GM19468 (cell line): Measurements from ENCODE around the gene CCHCR1.
"Not testable (repeated sequence)": the region's sequence is repeated elsewhere in the genome, so short reads cannot be mapped to it uniquely, and the experiment has no call there.

Experiments used
- ATAC-seq: cut with Tn5 transposase; IDR thresholded peaks from one replicate; pipeline ENCODE4 v1.9.1; 2021; ENCODE audit warnings: mild to moderate bottlenecking, moderate library complexity, moderate number of reproducible peaks; ENCODE audit not compliant: unreplicated experiment; ENCODE audit errors: extremely low read depth

The CCHCR1 gene

DNA sequence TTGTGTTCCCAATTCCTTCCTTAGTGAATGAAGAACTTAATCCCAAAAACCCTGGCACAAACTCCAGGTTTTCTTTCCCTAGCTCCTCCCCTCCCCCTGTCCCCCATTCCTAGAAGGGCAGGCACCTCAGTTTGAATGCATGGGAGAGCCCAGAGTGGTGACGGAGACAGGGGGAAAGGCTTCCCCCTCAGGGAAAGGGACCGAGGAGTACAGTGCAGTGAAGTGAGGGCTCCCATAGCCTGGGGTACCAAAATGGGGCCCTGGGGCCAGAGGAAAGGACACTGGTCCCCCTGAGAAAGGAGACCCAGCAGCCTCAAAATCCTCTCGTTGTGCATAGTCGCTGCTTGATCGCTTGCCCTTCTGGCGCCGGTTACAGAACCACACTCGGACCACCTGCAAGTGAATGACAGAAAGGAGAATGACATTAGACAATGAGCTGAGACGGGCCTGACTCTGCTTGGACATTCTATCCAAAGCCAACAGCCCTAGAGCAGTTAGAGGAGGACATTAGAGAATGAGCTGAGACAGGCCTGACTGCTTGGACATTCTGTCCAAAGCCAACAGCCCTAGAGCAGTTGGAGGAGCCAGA is 7.0 kb upstream of the CCHCR1 start:
- not testable (repeated sequence) for ATAC-seq

DNA sequence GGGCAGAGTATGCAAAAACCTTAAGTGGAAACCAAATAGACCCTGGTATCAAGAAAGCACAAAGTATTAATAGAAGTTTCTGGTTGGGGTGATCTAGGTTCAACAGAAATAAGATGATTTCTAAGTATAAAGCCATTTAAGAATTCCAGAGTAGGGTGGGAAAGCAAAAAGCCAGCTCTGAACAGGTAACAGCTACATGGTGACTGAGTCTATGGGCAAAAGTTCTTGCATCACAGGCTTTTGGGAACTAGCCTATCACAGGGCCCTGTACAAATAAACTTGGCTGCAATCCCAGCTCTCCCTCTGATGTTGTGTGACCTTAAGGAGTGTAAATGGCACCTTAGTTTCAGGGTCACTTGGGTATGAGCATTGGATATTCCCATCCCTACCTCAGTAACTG is 6.3 kb upstream of the CCHCR1 start:
- no peak for ATAC-seq

DNA sequence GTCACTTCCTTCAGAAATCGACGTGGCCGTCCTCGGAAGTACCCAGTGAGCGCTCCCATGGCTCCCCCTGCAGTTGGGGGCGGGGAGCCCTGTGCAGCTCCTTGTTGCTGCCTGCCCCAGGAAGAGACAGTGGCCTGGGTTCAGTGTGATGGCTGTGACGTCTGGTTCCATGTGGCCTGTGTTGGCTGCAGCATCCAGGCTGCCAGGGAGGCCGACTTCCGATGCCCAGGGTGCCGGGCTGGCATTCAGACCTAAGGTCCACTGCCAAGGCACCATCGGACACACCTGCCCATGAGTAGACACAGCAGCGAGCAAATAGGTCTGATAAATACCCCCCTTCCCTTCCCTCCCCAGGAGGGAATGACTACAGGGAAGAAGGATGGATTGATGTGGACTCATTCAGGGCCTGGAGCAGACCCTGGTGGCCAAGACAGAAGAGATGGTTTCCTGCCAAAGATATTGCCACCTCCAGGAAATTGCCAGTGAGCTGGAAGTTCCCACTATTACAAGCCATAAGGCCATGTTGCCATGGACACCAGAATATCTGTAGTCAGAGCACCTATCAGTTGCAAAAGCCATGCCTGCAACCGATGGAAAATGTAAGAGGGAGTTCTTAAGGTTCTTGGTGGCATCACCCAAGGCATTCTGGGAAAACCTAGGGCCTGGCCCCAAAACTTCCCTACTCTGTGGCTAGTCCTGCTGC is 5.0 kb upstream of the CCHCR1 start:
- no peak for ATAC-seq

DNA sequence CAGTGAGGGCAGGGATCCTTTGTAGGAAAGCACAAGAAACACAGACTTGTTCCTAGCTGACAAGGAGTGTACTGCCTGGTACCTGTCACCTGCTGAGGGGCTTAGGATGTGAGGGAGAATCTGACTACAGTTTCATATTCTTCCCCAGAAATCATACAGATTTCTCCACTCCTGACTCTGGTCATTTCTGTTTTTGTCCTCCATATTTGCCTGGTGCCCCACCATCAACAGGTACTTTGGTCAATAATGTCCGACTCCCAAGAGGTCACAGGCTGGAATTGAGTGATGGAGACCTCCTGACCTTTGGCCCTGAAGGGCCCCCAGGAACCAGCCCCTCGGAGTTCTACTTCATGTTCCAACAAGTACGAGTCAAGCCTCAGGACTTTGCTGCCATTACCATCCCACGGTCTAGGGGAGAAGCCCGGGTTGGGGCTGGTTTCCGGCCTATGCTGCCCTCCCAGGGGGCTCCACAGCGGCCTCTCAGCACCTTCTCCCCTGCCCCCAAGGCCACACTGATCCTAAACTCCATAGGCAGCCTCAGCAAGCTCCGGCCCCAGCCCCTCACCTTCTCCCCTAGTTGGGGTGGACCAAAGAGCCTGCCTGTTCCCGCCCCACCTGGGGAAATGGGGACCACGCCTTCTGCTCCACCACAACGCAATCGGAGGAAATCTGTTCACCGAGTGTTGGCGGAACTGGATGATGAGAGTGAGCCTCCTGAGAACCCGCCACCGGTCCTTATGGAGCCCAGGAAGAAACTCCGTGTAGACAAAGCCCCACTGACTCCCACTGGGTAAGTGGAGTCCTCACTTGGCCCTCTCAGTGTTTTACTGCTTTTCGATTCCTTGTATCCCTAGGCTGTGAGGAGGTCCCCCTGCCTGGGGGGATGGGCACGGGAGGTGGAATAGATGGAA is 3.9 kb upstream of the CCHCR1 start:
- no peak for ATAC-seq

DNA sequence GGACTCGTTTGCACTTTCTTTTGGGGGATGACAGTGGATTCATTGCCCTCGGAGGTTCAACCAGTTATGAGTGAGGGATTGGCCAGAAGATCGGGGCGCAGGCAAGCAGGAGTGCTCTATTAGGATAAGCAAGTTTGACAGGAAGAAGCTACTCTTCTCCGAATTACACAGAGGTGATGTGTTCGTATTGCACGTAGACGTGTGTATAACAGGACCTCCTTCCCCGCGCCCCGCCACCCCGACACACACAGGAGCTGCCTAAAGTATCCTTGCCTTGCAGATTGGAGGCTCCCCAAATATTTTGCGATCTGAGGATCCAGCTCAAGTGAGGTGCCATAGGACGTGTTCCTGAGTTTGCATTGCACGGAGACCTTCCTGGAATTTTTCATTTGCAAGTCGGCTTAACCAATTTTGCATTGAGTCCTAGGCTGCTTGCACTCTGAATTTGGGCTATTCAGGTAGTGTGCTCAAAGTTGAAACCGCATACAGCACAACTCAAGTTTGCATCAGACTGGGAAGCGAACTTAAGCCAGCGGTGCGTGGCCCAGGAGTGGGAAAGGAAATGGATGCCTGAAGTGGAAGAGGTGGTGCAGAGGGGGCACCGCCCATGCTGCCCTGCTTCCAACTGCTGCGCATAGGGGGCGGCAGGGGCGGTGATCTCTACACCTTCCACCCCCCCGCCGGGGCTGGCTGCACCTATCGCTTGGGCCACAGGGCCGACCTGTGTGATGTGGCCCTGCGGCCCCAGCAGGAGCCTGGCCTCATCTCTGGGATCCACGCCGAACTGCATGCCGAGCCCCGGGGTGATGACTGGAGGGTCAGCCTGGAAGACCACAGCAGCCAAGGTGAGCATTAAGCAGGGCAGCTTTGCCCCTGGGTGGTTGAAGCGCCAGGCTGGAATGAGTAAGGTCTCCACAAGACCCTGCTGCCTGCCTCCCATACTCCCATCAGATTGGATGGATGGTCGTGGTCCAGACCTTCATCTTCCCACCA is 1.6 kb upstream of the CCHCR1 start:
- no peak for ATAC-seq

DNA sequence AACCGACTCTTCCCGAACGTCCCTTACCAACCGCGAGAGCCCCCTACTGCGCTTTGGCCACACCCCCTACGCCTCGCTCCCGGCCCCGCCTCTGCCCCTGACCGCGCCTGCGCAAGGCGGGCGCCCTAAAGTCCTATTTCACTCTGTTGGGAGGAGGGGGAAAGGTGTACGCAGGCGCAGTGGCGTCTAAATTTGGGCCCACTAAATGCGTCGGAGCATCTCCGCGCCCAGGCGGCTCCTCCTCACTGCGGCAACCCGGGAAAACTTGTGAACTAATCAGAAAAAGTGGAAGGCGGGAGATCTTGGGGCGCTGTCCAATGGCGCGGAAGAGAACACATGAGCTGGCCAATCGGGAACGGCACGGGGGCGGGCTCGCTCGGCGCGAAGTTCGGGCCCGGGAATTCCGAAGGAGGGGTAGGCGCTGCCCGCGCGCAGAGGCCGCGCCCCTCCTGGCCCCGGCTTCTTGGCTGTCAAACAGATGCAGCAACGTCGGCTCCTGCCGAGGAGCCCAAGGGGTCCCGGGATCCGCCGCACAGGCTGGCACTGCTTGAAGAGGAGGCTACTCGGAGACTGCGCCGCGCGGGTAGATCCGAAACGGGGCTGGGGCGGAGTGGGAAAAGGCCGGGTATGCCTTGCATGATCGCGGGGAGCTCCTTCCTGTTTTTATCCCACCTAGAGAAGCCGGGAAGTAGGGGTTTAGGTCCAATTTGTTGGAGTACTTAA is 699 bp upstream of the CCHCR1 start, which contains the start of gene TCF19:
TSS of gene TCF19 (plus strand) at position 450 of the 723 bp plus-strand sequence. CDS start 881 bp downstream, outside the sequence.
- ATAC-seq, result peak; percentile 89

DNA sequence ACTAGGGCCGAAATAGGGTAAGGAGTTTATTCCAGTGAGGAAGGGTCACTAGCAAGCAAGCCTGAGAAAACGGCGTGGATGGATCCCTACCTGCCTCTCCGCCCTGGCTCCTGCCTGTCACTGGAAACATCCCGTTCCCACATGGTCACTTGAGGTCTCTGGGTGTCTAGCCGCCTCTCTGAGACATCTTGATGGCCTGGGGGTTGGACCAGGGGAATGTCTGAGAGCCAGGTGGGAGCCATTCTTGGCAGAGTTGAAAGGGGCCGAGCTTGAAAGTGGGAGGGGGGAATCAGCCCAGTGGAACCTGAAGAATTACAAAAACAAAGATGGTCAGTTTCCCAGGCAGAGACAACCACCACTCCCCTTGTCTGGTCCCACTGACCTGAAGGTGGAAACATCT is 961 bp downstream of the CCHCR1 start:
- ATAC-seq, result no peak

DNA sequence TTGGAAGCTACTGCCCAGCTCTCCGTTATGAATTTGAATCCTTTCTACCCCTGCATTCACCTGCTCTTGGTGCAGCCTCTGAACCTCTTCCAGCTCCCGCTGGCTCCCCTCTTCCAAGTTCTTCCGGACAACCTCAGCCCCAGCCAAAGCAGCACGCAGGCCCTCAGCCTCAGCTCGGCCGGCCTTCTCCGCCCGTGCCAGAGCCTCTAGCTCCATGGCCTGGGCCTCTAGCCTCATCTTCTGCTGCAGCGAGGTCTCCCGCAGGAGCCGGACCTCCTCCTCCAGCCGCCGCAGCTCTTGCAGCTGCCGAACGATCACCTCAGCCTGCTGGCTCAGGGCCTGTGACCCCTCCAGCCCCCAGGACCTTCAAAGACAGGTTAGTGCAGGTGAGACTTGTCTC is 3.2 kb downstream of the CCHCR1 start:
- ATAC-seq, result no peak

DNA sequence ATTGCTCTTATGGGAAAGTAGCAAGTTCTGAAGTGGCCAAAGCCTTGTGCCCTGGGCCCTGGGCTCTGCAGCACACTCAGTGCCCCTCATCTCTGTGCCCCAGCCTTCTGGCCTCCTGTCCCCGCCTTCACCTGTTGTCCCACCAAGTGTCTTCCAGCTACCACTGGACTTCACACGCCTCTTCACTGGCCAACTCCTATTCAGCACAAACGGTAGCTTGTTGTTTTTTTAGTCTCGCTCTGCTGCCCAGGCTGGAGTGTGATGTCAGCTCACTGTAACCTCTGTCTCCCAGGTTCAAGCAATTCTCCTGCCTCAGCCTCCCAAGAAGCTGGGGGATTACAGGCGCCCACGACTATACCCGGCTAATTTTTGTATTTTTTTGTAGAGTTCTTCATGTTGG is 4.8 kb downstream of the CCHCR1 start:
- no peak for ATAC-seq

DNA sequence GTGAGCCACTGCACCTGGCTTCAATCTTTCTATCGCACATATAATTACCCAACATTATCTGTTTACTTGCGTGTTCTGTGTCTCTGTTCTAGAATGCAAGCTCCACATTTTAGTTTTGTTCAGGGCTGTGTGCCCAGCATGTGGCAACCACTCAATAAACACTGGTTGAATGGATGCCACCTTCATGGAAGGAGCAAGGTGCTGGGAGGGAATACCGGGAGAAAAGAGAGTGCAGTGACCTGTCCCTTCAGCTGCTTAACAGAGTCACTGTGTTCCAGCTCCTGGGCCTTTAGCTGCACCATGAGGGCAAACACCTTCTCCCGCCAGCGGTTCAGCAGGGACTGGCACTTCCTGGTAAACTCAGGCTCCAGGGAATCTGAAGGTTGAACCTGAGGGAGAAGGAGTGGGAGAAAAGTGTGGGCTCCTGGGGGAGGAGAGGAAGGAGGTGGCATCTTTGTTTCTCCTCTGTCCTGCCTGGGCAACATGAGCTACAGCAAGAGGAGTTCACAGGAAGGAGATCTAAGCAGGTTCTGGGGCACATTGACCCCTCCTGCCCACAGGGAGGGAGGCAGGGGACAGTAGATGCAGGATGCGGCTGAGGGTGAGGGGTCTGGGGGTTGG is 7.7 kb downstream of the CCHCR1 start:
- ATAC-seq, result no peak

DNA sequence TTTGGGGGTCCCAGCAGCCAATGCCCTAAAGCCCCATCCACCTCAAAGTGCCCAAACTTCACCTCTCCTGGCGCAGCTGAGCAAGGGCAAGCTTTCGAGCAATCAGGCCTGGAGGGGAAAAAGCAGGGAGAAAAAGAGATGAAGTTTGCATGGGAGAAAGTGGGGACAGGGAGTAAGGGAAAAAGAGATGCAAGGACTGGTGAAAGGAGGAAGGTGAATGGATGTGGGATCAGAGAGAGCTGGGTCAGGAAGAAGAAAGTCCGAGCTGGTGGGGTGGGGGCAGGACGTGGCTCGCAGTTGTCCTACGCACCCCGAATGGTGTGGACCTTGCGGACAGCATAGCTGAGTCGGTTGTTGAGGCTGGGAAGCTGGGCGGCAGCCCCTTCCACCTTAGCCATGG is 12.2 kb downstream of the CCHCR1 start:
- ATAC-seq, result no peak

DNA sequence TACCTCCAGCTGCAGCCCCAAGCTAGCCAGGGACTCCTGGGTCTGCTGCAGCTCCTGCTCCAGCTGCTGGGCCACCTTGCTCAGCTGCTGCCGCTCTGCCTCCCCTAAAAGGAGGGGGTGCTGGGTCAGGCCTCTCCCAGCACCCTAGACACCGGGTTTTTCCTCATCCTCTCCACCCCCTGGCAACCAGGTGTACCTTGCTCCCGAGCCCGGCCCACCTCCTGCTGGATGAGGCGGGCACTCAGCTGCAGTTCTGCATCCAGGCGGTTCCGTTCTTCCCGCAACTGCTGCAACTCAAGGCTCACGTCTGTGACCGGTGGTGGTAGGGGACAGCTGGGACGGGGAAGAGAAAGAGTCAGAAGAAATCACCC is 12.6 kb downstream of the CCHCR1 start:
- ATAC-seq, result no peak

DNA sequence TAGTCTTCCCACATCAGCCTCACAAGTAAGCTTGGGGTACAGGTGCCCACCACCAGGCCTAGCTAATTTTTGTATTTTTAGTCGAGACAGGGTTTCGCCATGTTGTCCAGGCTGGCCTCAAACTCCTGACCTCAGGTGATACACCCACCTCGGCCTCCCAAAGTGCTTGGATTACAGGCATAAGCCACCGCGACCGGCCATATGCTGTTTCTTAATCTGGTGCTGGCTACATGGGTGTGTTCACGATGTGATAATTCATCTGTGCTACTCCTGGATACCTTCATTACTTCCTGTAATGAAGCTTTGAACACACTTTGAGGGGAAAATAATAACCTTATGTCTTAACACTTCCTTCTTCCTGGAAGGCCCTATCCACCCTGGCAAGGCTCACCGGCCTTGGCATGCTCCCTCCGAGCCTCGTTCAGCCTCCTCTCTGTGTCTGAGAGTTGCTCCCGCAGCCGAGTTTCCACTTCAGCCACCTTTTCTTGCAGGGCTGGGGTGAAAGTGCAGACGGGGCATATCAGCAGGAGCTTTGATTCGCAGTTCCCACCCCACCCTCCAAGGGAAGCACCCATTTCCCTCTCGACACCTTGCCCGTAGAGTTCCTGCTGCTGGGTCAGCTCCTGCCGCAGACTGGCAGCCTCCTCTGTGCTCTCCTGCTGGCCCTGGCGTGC is 13.2 kb downstream of the CCHCR1 start:
- ATAC-seq, result no peak

DNA sequence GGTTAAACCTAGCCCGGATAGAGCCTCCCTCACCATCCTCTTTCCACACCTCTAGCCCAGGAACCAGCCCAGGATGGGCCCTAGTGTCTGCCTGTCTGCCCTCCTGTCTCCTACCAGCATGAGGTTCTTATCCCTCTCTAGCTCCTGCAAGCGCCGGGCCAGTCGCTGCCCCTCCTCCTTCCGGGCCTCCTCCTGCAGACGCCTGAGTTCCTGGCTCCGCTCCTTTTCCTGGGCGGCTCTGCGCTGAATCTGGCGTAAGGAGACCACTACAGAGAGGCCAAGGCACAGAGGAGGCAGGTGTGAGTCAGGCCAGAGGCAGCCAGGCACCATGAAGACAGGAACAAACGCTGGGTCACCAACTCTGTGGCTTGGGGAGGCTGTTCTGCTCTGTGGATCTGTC is 14.5 kb downstream of the CCHCR1 start:
- no peak for ATAC-seq

DNA sequence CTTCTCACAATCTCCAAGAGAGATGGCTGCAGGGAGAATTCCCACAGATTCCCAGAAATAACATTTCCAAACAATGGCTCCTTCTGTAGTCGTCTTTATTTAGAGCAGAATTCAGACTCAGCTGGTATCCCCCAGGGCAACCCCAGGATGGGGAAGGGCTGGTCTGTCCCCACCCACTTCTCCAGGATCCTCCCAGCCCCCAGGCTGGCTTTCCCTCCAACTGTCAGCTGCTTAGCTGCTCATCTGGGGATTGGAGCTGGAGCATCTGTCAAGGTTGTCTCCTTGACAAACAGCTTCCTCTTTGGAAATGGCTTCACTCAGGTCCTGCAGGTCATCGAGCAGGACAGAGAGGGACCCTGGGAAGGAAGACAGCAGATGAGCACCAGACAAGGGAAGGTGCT is 15.2 kb downstream of the CCHCR1 start:
- no peak for ATAC-seq

DNA sequence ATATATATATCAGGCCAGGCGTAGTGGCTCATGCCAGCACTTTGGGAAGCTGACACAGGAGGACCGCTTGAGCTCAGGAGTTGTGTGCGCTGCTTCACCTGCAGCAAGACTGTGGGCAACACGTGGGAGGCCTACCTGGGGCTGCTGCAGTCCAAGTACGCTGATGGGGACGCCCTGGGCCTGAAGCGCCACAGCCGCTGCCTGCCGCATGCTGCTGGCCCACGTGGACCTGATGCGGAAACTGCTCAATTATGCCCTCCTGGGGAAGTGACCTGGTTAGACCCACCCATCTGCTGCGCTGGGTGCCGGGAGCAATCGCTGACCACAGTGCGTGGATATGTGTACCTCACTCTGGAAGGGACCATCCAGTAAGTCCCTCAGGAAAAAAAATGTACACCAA is 17.0 kb downstream of the CCHCR1 start:
- no peak for ATAC-seq

DNA sequence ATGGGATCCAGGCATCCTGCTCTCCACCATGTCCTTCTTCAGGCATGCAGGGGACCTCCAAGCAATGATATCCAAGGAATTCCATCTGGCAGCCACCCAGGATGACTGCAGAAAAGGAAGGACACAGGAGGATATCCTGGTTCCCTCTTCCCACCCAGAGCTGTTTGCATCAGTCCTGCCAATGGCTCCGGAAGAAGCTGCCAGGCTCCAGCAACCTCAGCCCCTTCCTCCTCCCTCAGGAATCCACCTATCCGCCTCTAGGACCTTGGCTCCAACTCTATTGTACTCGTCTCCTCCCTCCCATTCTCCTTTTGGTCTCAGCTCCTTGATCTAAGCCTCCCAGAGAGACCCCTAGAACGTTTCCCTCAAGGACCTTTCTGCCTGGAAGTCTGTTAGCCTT is 18.0 kb downstream of the CCHCR1 start:
- ATAC-seq, result no peak

DNA sequence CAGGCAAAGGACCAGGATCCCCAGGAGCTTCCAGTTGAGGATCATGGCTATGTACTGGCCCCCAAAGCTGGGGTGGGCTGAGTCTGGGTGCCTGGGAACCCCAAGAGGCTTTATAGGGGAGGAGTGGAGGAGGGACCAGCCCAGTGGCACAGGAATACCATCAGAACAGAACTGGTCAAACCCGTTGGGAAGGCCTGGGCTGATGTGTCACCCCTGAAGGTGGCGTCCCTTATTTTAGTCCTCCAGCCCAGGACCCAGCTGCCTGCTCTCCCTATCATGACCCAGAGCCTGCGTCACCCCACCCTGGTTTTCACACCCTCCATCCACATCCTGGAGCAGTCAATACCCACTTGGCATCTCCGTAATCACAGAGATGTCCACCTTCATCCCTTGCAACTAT is 18.6 kb downstream of the CCHCR1 start, which contains the start of gene PSORS1C2:
TSS of gene PSORS1C2 (minus strand) at position 85 of the 400 bp plus-strand sequence. CDS start at position 45, 40 bp downstream.
- ATAC-seq, result no peak
